ENCODE data around the gene CSNK2B.

DNA sequence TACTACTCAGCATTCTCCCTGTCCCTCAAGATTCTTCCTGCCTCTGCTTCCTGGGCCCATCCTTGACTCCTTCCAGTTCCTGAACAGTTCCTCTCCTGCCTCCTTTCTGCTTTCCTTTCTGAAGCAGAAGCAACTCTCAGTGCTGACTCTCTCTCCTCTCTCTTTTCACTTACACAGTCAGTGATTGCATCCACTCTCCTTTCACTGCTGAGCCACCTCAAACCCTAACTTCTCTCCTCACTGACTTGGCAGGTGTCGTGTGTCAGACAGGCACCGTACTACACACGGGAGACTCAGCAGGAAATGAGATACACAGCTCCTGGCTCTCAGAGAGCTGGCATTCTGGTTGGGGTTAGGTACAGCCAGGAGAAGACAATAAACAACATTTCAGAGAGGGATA is 31.7 kb downstream of the CSNK2B start:
- TF ChIP-seq, protein P1, sequence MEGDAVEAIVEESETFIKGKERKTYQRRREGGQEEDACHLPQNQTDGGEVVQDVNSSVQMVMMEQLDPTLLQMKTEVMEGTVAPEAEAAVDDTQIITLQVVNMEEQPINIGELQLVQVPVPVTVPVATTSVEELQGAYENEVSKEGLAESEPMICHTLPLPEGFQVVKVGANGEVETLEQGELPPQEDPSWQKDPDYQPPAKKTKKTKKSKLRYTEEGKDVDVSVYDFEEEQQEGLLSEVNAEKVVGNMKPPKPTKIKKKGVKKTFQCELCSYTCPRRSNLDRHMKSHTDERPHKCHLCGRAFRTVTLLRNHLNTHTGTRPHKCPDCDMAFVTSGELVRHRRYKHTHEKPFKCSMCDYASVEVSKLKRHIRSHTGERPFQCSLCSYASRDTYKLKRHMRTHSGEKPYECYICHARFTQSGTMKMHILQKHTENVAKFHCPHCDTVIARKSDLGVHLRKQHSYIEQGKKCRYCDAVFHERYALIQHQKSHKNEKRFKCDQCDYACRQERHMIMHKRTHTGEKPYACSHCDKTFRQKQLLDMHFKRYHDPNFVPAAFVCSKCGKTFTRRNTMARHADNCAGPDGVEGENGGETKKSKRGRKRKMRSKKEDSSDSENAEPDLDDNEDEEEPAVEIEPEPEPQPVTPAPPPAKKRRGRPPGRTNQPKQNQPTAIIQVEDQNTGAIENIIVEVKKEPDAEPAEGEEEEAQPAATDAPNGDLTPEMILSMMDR (IDR thresholded peaks at IDR 0.05) = no peak
- TF ChIP-seq, protein P2, sequence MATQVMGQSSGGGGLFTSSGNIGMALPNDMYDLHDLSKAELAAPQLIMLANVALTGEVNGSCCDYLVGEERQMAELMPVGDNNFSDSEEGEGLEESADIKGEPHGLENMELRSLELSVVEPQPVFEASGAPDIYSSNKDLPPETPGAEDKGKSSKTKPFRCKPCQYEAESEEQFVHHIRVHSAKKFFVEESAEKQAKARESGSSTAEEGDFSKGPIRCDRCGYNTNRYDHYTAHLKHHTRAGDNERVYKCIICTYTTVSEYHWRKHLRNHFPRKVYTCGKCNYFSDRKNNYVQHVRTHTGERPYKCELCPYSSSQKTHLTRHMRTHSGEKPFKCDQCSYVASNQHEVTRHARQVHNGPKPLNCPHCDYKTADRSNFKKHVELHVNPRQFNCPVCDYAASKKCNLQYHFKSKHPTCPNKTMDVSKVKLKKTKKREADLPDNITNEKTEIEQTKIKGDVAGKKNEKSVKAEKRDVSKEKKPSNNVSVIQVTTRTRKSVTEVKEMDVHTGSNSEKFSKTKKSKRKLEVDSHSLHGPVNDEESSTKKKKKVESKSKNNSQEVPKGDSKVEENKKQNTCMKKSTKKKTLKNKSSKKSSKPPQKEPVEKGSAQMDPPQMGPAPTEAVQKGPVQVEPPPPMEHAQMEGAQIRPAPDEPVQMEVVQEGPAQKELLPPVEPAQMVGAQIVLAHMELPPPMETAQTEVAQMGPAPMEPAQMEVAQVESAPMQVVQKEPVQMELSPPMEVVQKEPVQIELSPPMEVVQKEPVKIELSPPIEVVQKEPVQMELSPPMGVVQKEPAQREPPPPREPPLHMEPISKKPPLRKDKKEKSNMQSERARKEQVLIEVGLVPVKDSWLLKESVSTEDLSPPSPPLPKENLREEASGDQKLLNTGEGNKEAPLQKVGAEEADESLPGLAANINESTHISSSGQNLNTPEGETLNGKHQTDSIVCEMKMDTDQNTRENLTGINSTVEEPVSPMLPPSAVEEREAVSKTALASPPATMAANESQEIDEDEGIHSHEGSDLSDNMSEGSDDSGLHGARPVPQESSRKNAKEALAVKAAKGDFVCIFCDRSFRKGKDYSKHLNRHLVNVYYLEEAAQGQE (IDR thresholded peaks at IDR 0.05; ENCODE audit: insufficient read depth in 1 of 2, low read depth in 2 of 2, low read length in 1 of 2) = no peak
- no peak for TF ChIP-seq POLR2AphosphoS5 (IDR thresholded peaks at IDR 0.05; ENCODE audit: low read depth, low read length)

Measured in Panc1 (cell line).